Measurements from ENCODE around the gene BPHL. TPM values are rescaled to one million over a fixed set of nuclear protein-coding genes. Genes with fewer than 3 reads are reported as not detected.
"Not testable (repeated sequence)": the region's sequence is repeated elsewhere in the genome, so short reads cannot be mapped to it uniquely, and the experiment has no call there.

BPHL gene
- total RNA-seq, 1 donor from 2014 or later: 12.0 TPM

DNA sequence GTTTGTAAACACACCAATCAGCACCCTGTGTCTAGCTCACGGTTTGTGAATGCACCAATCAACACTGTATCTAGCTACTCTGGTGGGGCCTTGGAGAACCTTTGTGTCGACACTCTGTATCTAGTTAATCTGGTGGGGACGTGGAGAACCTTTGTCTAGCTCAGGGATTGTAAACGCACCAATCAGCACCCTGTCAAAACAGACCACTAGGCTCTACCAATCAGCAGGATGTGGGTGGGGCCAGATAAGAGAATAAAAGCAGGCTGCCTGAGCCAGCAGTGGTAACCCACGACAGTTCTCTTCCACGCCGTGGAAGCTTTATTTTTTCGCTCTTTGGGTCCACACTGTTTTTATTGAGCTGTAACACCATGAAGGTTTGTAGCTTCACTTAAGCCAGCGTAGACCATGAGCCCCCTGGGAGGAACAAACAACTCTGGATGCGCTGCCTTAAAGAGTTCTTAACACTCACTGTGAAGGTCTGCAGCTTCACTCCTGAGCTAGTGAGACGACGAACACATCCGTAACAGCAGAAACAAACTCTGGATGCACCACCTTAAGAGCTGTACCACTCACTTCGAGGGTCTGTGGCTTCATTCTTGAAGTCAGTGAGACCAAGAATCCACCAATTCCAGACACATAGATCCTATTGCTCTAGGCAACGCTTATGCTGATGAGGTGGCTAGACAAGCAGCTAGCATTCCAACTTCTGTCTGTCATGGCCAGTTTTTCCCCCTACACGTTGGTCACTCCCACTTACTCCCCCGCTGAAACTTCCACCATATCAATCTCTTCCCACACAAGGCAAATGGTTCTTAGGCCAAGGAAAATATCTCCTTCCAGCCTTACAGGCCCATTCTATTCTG, 53.0 kb downstream of the BPHL start:
- DNase-seq (ENCODE audit: low spot score); intact Hi-C loops (cut with DNase I): not testable (repeated sequence)

DNA sequence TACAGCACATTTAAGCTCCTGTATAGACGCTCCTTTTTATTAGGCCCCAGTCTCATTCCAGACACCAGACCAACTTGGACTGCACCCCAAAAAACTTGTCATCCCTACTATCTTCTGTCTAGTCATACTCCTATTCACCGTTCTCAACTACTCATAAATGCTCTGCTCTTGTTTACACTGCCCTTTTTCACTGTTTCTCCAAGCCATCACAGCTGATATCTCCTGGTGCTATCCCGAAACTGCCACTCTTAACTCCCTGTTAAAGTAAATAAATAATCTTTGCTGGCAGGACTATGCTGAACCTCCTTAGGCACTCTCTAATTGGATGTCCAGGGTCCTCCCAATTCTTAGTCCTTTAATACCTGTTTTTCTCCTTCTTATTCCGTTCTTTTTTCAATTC, 54.3 kb downstream of the BPHL start:
- intact Hi-C loops (cut with DNase I); DNase-seq (ENCODE audit: low spot score): not testable (repeated sequence)

DNA sequence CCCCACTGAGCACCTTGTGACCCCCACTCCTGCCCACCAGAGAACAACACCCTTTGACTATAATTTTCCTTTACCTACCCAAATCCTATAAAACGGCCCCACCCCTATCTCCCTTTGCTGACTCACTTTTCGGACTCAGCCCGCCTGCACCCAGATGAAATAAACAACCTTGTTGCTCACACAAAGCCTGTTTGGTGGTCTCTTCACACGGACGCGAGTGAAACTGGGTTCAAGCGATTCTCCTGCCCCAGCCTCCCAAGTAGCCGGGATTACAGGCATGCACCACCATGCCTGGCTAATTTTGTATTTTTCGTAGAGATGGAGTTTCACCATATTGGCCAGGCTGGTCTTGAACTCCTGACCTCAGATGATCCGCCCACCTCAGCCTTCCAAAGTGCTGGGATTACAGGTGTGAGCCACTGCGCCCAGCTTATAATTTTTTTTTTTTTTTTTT, 55.2 kb downstream of the BPHL start:
- DNase-seq (ENCODE audit: low spot score); intact Hi-C loops (cut with DNase I): not testable (repeated sequence)

DNA sequence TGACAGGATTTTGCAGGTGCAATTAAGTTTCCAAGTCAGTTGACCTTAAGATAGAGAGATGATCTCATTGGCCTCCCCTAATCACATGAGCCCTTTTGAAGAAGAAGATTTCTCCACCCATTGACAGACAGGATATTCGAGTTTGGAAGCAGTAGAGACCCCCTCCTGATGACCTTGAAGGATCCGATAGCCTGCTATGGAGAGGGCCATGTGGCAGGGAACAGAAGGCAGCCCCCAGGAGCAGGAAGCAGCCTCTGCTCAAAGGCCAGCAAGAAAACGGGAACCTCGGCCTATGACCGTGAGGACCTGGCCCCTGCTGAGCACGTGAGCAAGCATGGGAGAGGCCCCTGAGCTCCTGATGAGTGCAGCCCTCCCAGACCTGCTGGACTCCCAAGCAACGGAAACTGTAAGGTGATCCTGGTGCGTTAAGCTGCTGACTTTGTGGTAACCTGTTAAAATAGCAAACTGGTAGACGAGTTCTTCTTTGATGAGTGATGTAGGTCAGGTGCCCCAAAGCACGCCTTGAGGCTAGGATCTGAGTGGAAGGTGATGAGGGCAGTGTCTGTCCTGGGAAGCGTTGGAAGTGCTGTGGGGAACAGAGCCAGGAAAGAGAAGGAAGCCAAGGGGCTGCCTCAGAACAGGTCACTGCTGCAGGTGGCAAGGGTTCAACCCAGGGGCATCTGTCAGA, 57.3 kb downstream of the BPHL start:
- intact Hi-C loops (cut with DNase I): no loop called here
- DNase-seq (ENCODE audit: low spot score): no peak

DNA sequence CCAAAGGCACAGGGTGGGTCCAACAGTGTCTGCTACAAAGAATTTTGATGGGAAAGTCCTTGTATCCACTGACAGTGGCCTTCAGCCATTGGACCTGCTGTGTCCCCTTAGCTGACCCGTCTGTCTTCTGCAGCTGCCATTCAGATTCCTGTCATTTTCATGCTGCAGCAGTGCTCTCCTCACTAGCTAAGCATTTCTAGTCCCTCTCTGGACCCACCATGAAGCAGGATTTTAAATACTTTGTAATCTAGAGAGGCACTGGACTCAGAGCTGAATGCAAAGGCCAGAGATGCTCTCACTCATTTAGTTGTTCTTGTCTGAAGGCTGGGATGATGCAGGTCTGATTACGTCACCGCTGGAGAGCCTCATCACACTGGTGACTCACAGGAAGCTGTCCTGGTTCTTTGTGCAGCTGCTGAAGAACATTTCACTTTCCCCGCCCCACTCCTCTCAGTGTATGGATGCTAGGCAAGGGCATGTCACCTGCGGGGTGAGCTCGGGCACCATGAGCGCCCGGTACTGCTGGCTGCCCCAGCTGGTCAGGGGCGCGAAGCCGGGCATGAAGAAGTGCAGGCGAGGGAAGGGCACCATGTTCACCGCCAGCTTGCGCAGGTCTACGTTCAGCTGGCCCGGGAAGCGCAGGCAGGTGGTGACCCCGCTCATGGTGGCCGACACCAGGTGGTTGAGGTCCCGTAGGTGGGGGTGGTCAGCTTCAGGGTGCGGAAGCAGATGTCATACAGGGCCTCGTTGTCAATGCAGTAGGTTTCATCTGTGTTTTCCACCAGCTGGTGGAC, 58.2 kb downstream of the BPHL start:
- intact Hi-C loops (cut with DNase I): no loop called here
- no peak for DNase-seq (ENCODE audit: low spot score)

DNA sequence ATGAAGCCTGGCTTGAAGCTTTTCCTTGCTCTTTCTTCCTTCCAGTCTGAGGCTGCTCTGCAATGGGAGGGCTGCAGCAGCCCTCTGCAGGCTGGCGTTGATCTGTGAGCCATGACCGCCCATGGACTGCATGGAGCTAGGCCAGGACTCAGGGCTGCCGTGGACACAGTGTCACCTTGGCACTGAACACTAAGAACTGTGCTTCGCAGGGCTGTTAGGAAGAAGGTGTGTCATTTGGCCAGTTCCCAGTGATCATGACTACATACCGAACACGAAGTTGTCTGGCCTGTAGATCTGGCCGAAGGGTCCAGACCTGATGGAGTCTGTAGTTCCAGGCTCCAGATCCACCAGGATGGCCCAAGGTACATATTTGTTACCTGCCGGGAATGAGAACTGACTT, 60.2 kb downstream of the BPHL start:
- intact Hi-C loops (cut with DNase I): not testable (repeated sequence)

DNA sequence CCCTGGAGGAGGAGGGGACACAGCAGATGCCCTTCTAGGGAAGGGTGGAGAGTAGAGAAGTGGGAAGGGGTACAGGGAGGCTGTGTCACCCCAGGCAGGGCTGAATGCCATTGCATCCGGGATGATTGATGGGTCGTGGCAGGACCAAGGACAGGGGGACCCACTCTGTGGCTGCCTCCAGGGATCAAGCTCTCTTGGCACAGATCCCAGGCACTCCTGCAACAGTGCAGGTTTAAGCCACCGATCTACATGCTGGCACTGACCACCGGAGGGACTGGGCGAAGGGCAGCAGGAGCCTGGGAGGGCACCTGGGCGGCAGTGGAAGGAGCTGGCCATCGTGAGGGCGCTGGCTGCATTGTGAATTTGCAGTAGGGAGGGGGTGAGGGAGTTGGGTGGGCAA, 61.4 kb downstream of the BPHL start:
- DNase-seq (ENCODE audit: low spot score); intact Hi-C loops (cut with DNase I): not testable (repeated sequence)

More for the DNA sequence above, 60.2 kb downstream of the BPHL start:
- DNase-seq (ENCODE audit: low spot score): not testable (repeated sequence)

DNA sequence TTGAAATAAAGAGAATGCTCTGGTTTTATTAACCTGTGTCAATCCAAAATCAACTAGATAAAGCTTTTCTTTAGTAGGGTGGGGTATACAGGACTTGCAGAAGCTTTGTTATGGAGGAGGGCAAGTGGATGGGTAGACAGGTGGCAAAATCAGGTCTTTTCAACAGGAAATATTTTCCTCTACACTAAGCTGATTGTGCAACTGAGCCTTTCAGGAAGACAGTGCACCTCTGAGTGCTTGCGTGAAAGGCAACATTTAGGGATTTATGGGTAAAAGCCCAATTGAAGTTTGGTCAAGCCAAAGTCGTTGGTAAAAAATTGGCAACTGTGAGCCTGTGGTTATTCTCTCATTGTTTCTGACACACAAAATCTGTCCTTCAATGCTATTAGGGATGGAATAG, 62.6 kb downstream of the BPHL start:
- intact Hi-C loops (cut with DNase I): no loop called here
- no peak for DNase-seq (ENCODE audit: low spot score)

DNA sequence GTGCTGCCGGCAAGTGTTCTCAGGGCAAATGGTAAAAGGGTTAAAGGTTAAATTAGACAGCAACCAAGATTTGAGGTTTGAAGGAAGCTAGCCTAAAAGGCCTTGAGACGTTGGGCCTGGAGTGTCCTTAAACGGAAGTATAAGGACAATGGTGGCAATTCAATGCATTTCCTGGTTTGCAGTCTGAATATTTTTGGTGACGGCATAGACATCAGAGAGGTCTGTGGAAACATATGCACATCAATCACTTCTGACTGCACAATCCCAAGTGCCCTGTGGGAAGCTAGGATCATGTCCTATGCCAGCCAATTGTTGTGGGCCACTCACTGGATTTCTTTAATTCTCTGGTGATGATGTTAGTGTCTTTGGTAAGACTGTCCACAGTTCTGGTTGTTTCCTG, 64.6 kb downstream of the BPHL start:
- intact Hi-C loops (cut with DNase I): no loop called here
- DNase-seq (ENCODE audit: low spot score): no peak

DNA sequence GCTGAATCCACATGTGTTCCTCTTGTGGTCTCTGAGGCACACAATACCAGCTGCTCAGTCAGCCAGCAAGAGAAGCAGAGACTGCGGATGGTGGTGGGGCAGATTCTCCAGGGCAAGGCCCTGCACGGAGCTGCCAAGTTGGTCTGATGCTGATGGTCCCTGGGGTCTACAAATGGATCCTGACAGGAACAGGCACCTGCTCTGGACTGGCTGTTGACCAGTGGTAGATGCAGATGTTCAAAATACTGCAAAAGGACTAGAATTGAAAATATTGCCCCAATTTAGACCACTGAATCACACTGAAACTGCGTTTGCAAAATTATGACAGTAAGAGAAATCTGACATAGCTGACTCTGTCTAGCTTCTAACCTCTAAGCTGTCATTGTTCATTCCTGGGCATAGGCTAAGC, 68.5 kb downstream of the BPHL start:
- no peak for DNase-seq (ENCODE audit: low spot score)
- intact Hi-C loops (cut with DNase I): no loop called here

DNA sequence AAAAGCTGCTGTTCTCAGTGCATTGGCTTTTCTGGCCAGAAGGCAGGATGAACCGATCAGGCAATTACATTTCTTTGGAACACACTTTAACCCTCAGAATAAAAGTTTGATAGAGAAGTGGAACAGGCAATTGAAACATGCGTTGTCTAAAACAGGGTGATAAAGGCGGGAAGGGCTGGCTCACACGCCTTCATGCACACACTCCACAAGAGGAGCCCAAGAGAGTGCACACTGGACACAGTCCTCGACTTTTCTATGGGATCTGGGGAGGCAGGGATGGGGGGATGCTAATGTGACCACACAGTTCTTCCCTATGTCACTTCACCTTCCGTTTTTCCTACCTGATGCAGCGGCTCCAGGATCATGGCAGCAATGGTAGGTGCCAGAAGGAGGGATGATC, 69.8 kb downstream of the BPHL start:
- no peak for DNase-seq (ENCODE audit: low spot score)
- intact Hi-C loops (cut with DNase I): no loop called here

DNA sequence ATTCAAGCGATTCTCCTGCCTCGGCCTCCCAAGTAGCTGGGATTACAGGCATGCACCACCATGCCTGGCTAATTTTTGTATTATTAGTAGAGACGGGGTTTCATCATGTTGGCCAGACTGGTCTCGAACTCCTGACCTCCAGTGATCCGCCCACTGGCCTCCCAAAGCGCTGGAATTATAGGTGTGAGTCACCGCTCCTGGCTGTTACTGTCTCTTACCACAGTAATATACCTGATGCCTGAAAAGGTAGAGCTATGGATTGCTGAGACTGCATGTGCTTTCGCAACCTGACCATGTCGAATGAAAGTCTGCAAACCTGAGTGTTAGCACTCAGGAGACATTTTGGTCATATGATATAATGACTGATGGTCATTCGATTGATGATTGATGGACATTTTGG, 70.7 kb downstream of the BPHL start:
- intact Hi-C loops (cut with DNase I); DNase-seq (ENCODE audit: low spot score): not testable (repeated sequence)

DNA sequence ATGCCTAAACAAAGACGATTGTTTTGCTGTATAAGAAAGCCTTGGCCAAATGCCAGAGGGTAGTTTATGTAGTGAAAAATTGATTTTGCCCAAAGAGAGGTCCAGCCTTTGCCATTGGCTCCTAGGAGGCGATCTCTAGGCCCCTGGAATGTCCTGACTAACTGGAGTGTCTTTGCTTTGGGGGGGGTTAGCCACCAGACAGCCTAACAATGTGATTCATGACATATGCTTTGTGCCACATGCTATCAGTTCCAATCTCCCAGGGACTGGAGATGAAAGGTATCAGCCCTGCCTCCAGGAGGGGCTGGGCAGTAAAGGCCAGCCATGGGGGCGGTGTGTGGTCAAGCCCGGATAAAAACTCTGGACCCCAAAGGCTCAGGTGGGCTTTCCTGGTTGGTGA, 71.5 kb downstream of the BPHL start:
- DNase-seq (ENCODE audit: low spot score): peak; percentile 62
- intact Hi-C loops (cut with DNase I): no loop called here

DNA sequence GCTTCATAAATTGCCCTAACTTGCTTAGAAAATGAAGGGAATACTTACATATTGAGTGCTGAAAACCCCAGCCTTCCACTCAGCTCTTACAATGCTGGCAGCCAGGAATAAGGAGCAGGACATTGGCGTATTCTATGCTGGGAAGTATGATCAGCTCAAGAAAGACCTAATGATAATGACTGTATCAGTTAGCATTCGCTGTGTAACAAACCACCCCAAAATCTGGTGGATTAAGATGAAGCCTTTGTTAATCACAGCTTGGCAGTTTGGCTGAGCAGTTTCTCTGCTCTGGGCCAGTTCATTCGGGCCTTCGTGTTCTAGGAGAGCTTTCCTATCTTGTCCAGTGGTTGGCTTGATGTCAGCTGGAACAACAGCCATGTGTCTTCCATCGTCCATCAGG, 72.3 kb downstream of the BPHL start:
- intact Hi-C loops (cut with DNase I): no loop called here

DNA sequence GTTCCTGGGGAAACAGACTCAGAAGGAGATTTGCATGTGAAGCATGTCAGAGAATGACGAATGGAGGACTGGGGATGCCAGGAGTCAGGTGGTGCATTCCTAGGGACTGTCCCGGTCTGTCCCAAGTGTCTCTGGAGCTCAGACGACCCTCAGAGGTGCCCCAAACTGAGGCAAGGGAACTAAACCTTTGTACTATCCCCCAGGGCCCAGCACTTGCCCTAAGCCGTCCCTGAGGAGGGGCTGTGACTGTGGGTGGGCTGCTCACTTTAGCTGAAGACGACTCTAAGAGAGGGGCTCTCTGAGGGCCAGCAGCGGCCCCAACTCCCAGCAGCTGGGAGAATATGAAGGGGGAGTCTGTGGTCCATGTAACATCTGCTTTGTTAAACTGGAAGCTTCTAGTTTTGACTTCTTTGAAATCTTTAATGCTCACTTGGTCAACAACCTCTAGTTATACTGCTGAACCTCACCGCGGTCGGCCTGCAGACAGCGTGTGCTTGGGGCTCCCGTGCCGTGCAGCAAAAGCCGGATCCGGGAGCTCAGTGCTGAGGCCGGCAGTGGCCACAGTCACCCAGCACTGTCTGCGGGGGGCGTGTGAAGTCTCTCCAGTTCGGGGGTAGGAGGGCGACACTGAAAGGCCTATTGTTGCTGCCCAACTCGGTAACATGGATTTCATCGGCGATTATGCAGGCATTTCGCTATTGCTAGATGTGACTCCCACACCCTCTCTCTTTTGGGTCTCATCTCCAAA, 74.8 kb downstream of the BPHL start:
- DNase-seq (ENCODE audit: low spot score): no peak
- intact Hi-C loops (cut with DNase I): no loop called here

More for the DNA sequence above, 72.3 kb downstream of the BPHL start:
- peak; percentile 12 for DNase-seq (ENCODE audit: low spot score)

DNA sequence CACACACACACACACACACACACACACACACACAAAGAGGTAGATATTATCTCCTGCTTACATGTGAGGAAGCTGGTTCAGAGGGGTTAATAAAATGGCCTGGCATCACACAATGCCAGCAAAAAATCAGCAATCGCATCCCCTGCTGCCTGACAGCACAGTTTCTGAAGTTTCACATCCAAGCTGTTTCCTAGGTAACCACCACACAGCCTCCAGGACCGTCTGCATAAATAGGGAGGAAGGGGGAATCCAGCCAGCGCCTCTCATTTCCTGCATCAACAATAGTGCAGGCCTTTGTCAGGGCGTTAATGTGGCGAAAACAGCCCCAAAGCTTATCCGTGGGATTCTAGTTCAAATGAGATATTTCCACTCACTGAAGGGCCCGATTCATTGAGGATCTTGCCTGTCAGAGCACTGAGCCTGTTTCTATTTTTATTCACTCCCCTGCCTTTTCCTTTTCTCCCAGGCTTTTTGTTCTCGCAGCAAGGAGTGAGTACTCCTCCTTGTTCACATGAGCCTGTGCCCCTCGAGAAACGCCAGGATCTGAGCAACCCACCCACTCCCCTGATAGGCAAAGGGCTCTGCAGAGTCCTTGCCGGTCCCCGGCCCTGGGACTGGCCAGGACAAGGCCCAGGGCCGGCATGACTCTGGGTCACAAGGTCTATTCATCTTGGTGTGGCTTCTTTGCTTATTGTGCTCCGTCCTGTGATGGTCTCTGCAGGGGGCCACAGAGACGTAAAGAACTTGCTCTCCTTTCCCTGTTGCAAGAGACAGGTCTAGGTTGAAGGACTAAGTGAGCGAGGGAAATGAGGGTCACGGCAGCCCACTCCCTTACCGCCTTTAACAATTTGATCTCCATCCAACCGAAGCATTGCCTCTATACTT, 76.3 kb downstream of the BPHL start:
- intact Hi-C loops (cut with DNase I): no loop called here
- DNase-seq (ENCODE audit: low spot score): no peak

DNA sequence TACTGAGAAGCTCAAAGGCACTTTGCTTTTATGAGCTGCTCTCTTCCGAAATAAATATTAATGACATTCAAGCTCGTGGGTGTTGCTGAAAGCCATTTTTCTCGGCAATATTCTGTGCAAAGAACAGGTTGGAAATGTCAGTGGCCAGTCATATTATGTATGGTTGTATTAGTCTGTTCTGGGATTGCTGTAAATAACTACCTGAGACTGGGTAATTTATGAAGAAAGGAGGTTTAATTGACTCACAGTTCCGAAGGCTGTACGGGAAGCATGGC, 76.8 kb downstream of the BPHL start:
- no peak for DNase-seq (ENCODE audit: low spot score)
- intact Hi-C loops (cut with DNase I): no loop called here

DNA sequence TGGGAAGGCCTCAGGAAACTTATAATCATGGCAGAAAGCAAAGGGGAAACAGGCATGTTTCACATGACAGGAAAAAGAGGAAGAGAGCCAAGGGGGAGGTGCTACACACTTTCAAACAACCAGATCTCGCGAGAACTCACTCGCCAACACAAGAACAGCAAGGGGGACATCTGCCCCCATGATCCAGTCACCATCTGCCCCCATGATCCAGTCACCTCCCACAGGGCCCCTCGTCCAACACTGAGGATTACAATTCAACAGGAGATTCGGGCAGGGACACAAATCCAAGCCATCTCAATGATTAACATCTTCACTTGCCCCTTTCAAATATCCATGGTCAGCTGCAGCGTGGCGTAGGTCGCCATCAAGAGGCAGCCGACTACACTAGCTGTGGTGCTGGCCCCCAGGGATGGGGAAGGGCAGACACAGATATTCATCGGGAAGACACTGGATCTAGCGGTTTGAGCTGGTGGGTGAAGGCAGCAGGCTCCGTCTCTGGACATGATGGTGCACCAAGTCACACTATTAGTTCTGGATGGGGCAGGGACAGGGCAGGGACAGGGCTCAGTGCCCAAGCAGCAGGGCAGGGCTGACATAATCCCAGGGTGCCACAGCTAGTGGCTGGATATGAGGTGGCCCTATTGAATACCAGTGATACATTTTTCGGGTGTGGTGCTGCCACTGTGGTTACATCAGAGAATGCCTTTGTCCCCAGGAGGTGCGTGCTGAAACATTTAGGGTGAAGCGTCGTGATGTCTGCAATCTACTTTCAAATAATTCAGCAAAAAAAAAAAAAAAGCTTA, 77.4 kb downstream of the BPHL start:
- intact Hi-C loops (cut with DNase I): no loop called here
- no peak for DNase-seq (ENCODE audit: low spot score)
